ENCODE measurements around the gene GSAP. TPM values are rescaled to one million over a fixed set of nuclear protein-coding genes. Genes with fewer than 3 reads are reported as not detected.

Gene GSAP
- polyA plus RNA-seq, 1 donor from 2014 or later = 0.21 TPM

DNA sequence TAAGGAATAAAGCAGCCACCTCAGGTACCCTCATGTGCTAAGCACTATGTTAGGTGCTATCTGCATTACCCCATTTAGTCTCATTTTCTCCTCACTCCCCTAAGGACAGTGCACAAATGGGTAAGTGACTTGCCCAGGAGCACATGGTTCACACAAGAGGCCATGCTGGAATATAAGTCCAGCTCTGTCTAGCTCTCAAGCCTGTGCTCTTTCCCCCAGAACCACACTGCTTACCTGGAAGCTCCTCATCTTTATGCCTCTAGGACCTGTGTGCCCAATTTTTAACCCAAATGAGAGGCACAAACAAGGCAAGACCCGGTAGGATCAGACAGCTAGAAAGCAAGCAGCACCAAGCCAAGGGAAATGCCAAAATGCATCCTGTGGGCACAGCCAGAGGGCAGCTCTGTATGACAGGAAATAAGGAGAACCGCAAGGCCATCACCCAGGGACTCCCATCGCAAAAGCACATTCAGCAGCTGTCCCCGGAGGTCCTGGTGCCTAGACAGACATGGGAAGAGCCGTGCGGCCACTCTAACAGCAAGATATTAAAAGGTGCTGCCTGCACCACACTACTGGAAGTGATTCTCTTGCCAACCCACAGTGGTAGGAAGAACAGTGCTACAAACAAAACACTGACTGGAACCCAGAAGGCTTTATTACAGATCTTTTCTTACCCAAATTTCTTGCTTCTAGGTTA, 88.1 kb downstream of the GSAP start:
- no peak overlapping the region for H3K9ac ChIP-seq (ENCODE audit: low read length)
- H3K79me2 ChIP-seq (replicated peaks; ENCODE audit: insufficient read depth, low read length) = no peaks in the 10 kb centered on the region
- H3K9me3 ChIP-seq (ENCODE audit: low read length) = no peaks in the 10 kb centered on the region
- H3F3A ChIP-seq (ENCODE audit: insufficient read depth, low read length, poor library complexity, severe bottlenecking) = no peaks in the 10 kb centered on the region
- no peaks in the 10 kb centered on the region for H3K9me2 ChIP-seq (ENCODE audit: insufficient read depth, low read length)
- no peaks in the 10 kb centered on the region for H3K36me3 ChIP-seq (ENCODE audit: insufficient read depth, low read length)
- H3K27me3 ChIP-seq (ENCODE audit: insufficient read depth, low read depth, low read length) = no peaks in the 10 kb centered on the region
- H3K4me2 ChIP-seq (ENCODE audit: low read length) = no peak overlapping the region
- no peak overlapping the region for H3K27ac ChIP-seq (ENCODE audit: low read length)
- no peak for TF ChIP-seq EZH2 (IDR thresholded peaks at IDR 0.05; ENCODE audit: borderline replicate concordance, insufficient read depth, low read length, poor library complexity, severe bottlenecking)
- TF ChIP-seq MXI1 (conservative IDR thresholded peaks at IDR 0.05; ENCODE audit: poor library complexity, severe bottlenecking) = no peak
- TF ChIP-seq TAF1 (IDR thresholded peaks at IDR 0.05; ENCODE audit: low read depth) = no peak
- no peak for TF ChIP-seq EP300 (conservative IDR thresholded peaks at IDR 0.05; ENCODE audit: poor library complexity, severe bottlenecking)
- no peak for TF ChIP-seq SMC3 (conservative IDR thresholded peaks at IDR 0.05; ENCODE audit: poor library complexity)
- no peak for TF ChIP-seq POLR2AphosphoS5 (IDR thresholded peaks at IDR 0.05)
- TF ChIP-seq REST (IDR thresholded peaks at IDR 0.05; ENCODE audit: borderline replicate concordance) = no peak
- H3K4me3 ChIP-seq (ENCODE audit: low read length) = no peak overlapping the region
- H4K20me1 ChIP-seq (ENCODE audit: insufficient read depth) = no peaks in the 10 kb centered on the region
- no peak overlapping the region for H2AFZ ChIP-seq (ENCODE audit: low read depth, low read length)

DNA sequence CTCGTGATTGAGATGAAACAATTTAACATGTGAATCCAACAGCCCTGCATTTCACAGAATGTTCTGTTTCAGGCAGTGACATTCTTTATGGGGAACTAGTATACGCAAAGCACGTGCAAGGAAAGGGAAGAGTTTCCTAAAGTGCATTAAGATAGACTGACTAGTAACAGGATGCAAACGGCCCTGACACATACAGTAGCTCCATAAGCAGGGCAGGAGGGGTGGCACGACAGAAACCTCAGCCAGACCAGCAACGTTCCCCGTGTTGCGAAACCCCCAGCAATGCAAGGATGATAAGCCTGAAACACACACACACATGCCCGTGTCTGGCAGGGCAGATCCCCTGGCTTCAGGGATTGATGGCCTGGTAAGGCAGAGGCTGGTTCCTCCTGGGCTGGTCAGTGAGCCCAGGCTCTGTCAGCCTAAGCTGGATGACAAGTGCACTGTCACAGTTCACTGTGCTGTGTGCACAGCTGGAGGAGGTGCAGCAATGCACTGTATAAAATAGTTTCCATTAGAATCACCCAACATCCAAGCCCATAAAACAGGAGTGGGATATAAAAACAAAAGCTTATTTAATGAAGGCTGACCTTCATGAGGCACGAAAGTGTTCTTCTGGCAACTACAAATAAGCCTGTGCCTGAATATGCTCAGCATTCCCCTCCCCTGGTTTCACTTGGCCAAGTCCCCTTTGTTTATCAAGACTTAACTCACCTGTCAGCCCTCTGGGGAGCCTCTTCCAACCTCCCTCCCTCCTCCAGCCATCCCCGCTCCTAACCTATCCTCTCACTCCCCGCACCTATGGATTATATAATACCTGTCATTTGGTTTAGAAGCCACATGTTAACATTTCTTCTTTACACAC, 88.8 kb downstream of the GSAP start:
- no peak overlapping the region for H3K9ac ChIP-seq (ENCODE audit: low read length)
- no peaks in the 10 kb centered on the region for H3K9me3 ChIP-seq (ENCODE audit: low read length)
- no peaks in the 10 kb centered on the region for H3K27me3 ChIP-seq (ENCODE audit: insufficient read depth, low read depth, low read length)
- no peak overlapping the region for H3K27ac ChIP-seq (ENCODE audit: low read length)
- no peaks in the 10 kb centered on the region for H4K20me1 ChIP-seq (ENCODE audit: insufficient read depth)
- H3K4me3 ChIP-seq (ENCODE audit: low read length) = no peak overlapping the region
- no peaks in the 10 kb centered on the region for H3F3A ChIP-seq (ENCODE audit: insufficient read depth, low read length, poor library complexity, severe bottlenecking)
- H3K79me2 ChIP-seq (replicated peaks; ENCODE audit: insufficient read depth, low read length) = no peaks in the 10 kb centered on the region
- H3K4me2 ChIP-seq (ENCODE audit: low read length) = no peak overlapping the region
- no peak overlapping the region for H2AFZ ChIP-seq (ENCODE audit: low read depth, low read length)
- H3K36me3 ChIP-seq (ENCODE audit: insufficient read depth, low read length) = no peaks in the 10 kb centered on the region
- TF ChIP-seq RAD21 (conservative IDR thresholded peaks at IDR 0.05) (no peak), EP300 (conservative IDR thresholded peaks at IDR 0.05; ENCODE audit: poor library complexity, severe bottlenecking) (no peak), EZH2 (IDR thresholded peaks at IDR 0.05; ENCODE audit: borderline replicate concordance, insufficient read depth, low read length, poor library complexity, severe bottlenecking) (no peak), CTCF (IDR thresholded peaks at IDR 0.05; ENCODE audit: poor library complexity, severe bottlenecking) (no peak), POLR2AphosphoS5 (IDR thresholded peaks at IDR 0.05) (no peak), TAF1 (IDR thresholded peaks at IDR 0.05; ENCODE audit: low read depth) (no peak), MXI1 (conservative IDR thresholded peaks at IDR 0.05; ENCODE audit: poor library complexity, severe bottlenecking) (no peak), REST (IDR thresholded peaks at IDR 0.05; ENCODE audit: borderline replicate concordance) (no peak), SMC3 (conservative IDR thresholded peaks at IDR 0.05; ENCODE audit: poor library complexity) (no peak)
- H3K9me2 ChIP-seq (ENCODE audit: insufficient read depth, low read length) = no peaks in the 10 kb centered on the region
